A549 treated with Mapracorat at 1 μM for 4 hours (cell line): ENCODE measurements around the gene SOCS7. TPM values are rescaled to one million over a fixed set of nuclear protein-coding genes. Genes with fewer than 3 reads are reported as not detected.

ENCODE experiments used
- total RNA-seq: library from RNA; stranded (reverse); fragments of 200-300 nt; extraction: Qiagen RNA extraction; gene quantifications from 5 replicates; pipeline ENCODE4 v1.2.3, GENCODE V29; 2022

SOCS7 gene
- 9.0 to 16.2 TPM (median 13.6 TPM) in 5 replicates for total RNA-seq

GRCh38 chr17:38351412-38352222 lies at the start of gene SOCS7:
TSS of gene SOCS7 (plus strand) at chr17:38351844. CDS start at chr17:38352053, 209 bp downstream.

GRCh38 chr17:38343608-38344419 lies 7.8 kb upstream of the SOCS7 start, which contains the start of gene GPR179:
TSS of gene GPR179 (minus strand) at chr17:38343956. CDS start at chr17:38343789, 167 bp downstream.

GRCh38 chr17:38428112-38428642 lies 76.5 kb downstream of the SOCS7 start, which contains the start of gene ARHGAP23:
TSS of gene ARHGAP23 (plus strand) at chr17:38428464. CDS start at chr17:38428486, 22 bp downstream.

Other genes starting within 250 kb of the SOCS7 start
- gene TBC1D3E, start 223.9 kb upstream of the SOCS7 start, total RNA-seq = not detected in 5 replicates
- 0.07 TPM in 1 of 5 replicates, not detected in the others for gene TBC1D3, start 159.3 kb upstream of the SOCS7 start, total RNA-seq
- 59.3 to 66.1 TPM (median 60.5 TPM) in 5 replicates for gene MRPL45, start 54.7 kb upstream of the SOCS7 start, total RNA-seq
- gene GPR179, start 7.9 kb upstream of the SOCS7 start, total RNA-seq = 0.02 to 0.04 TPM (median 0.03 TPM) in 3 of 5 replicates, not detected in the others
- gene ARHGAP23, start 76.6 kb downstream of the SOCS7 start, total RNA-seq = 50.1 to 68.5 TPM (median 65.8 TPM) in 5 replicates